Measurements from ENCODE around the gene LRRTM4. TPM values are rescaled to one million over a fixed set of nuclear protein-coding genes. Genes with fewer than 3 reads are reported as not detected.
"Not testable (repeated sequence)": the region's sequence is repeated elsewhere in the genome, so short reads cannot be mapped to it uniquely, and the experiment has no call there.

The LRRTM4 gene
- total and polyA plus RNA-seq, 2 donors (not counting 1 experiment from before 2014, with no cell fraction given) = not detected

DNA sequence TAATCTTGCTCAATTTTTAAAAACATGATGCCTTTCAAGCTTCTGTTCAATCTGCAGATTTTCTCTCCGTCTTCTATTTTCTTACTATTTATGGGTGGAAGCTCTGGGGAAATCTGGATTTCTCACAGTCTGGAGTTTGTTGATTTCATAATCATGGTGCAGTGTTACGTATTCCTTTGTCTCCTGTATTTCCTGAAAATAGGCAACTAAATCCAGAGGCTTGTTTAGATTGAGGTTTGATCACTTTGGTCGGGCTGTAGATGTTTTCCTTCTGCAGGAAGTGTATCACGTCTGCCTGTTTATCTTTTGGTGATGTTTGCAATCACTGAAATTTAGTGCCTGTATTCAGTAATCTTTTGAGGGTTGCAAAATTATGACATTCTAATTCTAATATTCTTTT, 487.7 kb downstream of the LRRTM4 start:
- DNase-seq (no peak), ATAC-seq (ENCODE audit: low read depth) (no peak)
- no peak overlapping the region for H3K9ac ChIP-seq (ENCODE audit: low read length)
- ChIA-PET POLR2A (no interaction called here), CTCF (no interaction called here)
- H3K79me2 ChIP-seq (ENCODE audit: control insufficient read depth, insufficient read depth, low read length) = no peaks in the 10 kb centered on the region
- WGBS (ENCODE audit: insufficient coverage) = 20% methylated on average over 1 of the region's 4 CpGs
- intact Hi-C loops (cut with micrococcal nuclease) = no loop called here
- H4K20me1 ChIP-seq (ENCODE audit: control insufficient read depth, insufficient read depth, low read length, poor library complexity, severe bottlenecking) = no peaks in the 10 kb centered on the region
- H2AFZ ChIP-seq (ENCODE audit: insufficient read depth, low read depth, low read length, poor library complexity, severe bottlenecking) = no peak overlapping the region
- H3K4me3 Mint-ChIP-seq = no peak overlapping the region
- H3K9me3 ChIP-seq (ENCODE audit: control extremely low read depth in 1 of 3, control insufficient read depth in 2 of 3, insufficient read depth in 1 of 3, low read length in 2 of 3) = no peaks in the 10 kb centered on the region
- no peaks in the 10 kb centered on the region for H3K27me3 ChIP-seq (replicated peaks in 1 of 4; ENCODE audit: control extremely low read depth in 1 of 4, control insufficient read depth in 3 of 4, insufficient read depth in 4 of 4, low read length in 3 of 4)
- H3K27ac ChIP-seq (ENCODE audit: low read length in 2 of 2) = no peak overlapping the region
- no peaks in the 10 kb centered on the region for H3K9me3 Mint-ChIP-seq (ENCODE audit: insufficient read depth)
- no peak overlapping the region for H3K4me3 ChIP-seq (ENCODE audit: control extremely low read depth in 1 of 5, extremely low read depth in 1 of 5, insufficient read depth in 1 of 5, low read depth in 2 of 5, low read length in 4 of 5)
- no peaks in the 10 kb centered on the region for H3K36me3 ChIP-seq (replicated peaks in 1 of 2; ENCODE audit: control extremely low read depth in 1 of 2, control insufficient read depth in 1 of 2, extremely low read depth in 1 of 2, insufficient read depth in 2 of 2, low read length in 1 of 2)
- H3K4me1 Mint-ChIP-seq = no peaks in the 10 kb centered on the region
- TF ChIP-seq, protein P1, sequence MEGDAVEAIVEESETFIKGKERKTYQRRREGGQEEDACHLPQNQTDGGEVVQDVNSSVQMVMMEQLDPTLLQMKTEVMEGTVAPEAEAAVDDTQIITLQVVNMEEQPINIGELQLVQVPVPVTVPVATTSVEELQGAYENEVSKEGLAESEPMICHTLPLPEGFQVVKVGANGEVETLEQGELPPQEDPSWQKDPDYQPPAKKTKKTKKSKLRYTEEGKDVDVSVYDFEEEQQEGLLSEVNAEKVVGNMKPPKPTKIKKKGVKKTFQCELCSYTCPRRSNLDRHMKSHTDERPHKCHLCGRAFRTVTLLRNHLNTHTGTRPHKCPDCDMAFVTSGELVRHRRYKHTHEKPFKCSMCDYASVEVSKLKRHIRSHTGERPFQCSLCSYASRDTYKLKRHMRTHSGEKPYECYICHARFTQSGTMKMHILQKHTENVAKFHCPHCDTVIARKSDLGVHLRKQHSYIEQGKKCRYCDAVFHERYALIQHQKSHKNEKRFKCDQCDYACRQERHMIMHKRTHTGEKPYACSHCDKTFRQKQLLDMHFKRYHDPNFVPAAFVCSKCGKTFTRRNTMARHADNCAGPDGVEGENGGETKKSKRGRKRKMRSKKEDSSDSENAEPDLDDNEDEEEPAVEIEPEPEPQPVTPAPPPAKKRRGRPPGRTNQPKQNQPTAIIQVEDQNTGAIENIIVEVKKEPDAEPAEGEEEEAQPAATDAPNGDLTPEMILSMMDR (IDR thresholded peaks at IDR 0.05) = no peak
- no peak for TF ChIP-seq EZH2 (IDR thresholded peaks at IDR 0.05; ENCODE audit: borderline replicate concordance, insufficient read depth, low read depth, low read length, poor library complexity, severe bottlenecking)
- H3K4me1 ChIP-seq (ENCODE audit: control insufficient read depth in 2 of 2, insufficient read depth in 2 of 2, low read length in 2 of 2) = no peaks in the 10 kb centered on the region
- no peak overlapping the region for H3K4me2 ChIP-seq (replicated peaks; ENCODE audit: low read depth, low read length, poor library complexity, severe bottlenecking)
- no peaks in the 10 kb centered on the region for H3K27me3 Mint-ChIP-seq
- H3K27ac Mint-ChIP-seq = no peak overlapping the region

DNA sequence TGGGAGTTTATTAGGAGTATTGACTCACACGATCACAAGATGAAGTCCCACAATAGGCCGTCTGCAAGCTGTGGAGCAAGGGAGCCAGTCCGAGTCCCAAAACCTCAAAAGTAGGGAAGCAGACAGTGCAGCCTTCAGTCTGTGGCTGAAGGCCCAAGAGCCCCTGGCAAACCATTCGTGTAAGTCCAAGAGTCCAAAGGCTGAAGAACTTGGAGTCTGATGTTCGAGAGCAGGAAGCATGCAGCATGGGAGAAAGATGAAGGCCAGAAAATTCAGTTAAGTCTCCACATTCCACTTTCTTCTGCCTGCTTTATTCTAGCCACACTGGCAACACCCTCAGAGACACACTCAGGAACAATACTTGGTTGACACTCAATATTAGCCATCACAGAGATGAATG, 492.9 kb downstream of the LRRTM4 start:
- H3K4me3 Mint-ChIP-seq = not testable (repeated sequence)

More for the DNA sequence above, 492.9 kb downstream of the LRRTM4 start:
- H3K27ac Mint-ChIP-seq; H3K4me2 ChIP-seq (replicated peaks; ENCODE audit: low read depth, low read length, poor library complexity, severe bottlenecking); H3K36me3 ChIP-seq (replicated peaks in 1 of 2; ENCODE audit: control extremely low read depth in 1 of 2, control insufficient read depth in 1 of 2, extremely low read depth in 1 of 2, insufficient read depth in 2 of 2, low read length in 1 of 2); H3K9ac ChIP-seq (ENCODE audit: low read length); ATAC-seq (ENCODE audit: low read depth); H3K27me3 Mint-ChIP-seq; H3K79me2 ChIP-seq (ENCODE audit: control insufficient read depth, insufficient read depth, low read length); H3K27ac ChIP-seq (ENCODE audit: low read length in 2 of 2); POLR2A ChIA-PET; H2AFZ ChIP-seq (ENCODE audit: insufficient read depth, low read depth, low read length, poor library complexity, severe bottlenecking); H3K4me1 Mint-ChIP-seq; H3K27me3 ChIP-seq (replicated peaks in 1 of 4; ENCODE audit: control extremely low read depth in 1 of 4, control insufficient read depth in 3 of 4, insufficient read depth in 4 of 4, low read length in 3 of 4); H3K4me3 ChIP-seq (ENCODE audit: control extremely low read depth in 1 of 5, extremely low read depth in 1 of 5, insufficient read depth in 1 of 5, low read depth in 2 of 5, low read length in 4 of 5); intact Hi-C loops (cut with micrococcal nuclease); DNase-seq; CTCF ChIA-PET; H3K4me1 ChIP-seq (ENCODE audit: control insufficient read depth in 2 of 2, insufficient read depth in 2 of 2, low read length in 2 of 2); H3K9me3 ChIP-seq (ENCODE audit: control extremely low read depth in 1 of 3, control insufficient read depth in 2 of 3, insufficient read depth in 1 of 3, low read length in 2 of 3); H4K20me1 ChIP-seq (ENCODE audit: control insufficient read depth, insufficient read depth, low read length, poor library complexity, severe bottlenecking); H3K9me3 Mint-ChIP-seq (ENCODE audit: insufficient read depth): not testable (repeated sequence)
- WGBS (ENCODE audit: insufficient coverage) = 94% methylated on average over 4 of the region's 5 CpGs
